Measurements from ENCODE around the gene SLC9C1.

The SLC9C1 gene

GRCh38 chr3:112307557-112307956 is 13.5 kb upstream of the SLC9C1 start:
- no peaks in the 10 kb centered on the region for H3K27me3 ChIP-seq (ENCODE audit: control insufficient read depth, insufficient read depth, low read length, poor library complexity, severe bottlenecking)
- H3K9me3 ChIP-seq (ENCODE audit: control insufficient read depth, low read length): no peaks in the 10 kb centered on the region
- H3K4me3 ChIP-seq (ENCODE audit: insufficient read depth, low read depth, low read length): no peak overlapping the region
- H3K27ac ChIP-seq (ENCODE audit: insufficient read depth, low read depth, low read length, poor library complexity, severe bottlenecking): no peak overlapping the region
- no peaks in the 10 kb centered on the region for H3K36me3 ChIP-seq (ENCODE audit: control insufficient read depth, insufficient read depth, low read length)
- WGBS, 2 experiments: 99 to 100% methylated on average over 2 to 3 of the region's 4 CpGs
- H3K4me1 ChIP-seq (ENCODE audit: control insufficient read depth, insufficient read depth, low read length): peaks cover 23% of the 10 kb centered on the region

GRCh38 chr3:112306825-112307224 is 12.8 kb upstream of the SLC9C1 start:
- no peaks in the 10 kb centered on the region for H3K9me3 ChIP-seq (ENCODE audit: control insufficient read depth, low read length)
- H3K27ac ChIP-seq (ENCODE audit: insufficient read depth, low read depth, low read length, poor library complexity, severe bottlenecking): no peak overlapping the region
- H3K4me1 ChIP-seq (ENCODE audit: control insufficient read depth, insufficient read depth, low read length): peaks cover 27% of the 10 kb centered on the region
- no peaks in the 10 kb centered on the region for H3K27me3 ChIP-seq (ENCODE audit: control insufficient read depth, insufficient read depth, low read length, poor library complexity, severe bottlenecking)
- no peak overlapping the region for H3K4me3 ChIP-seq (ENCODE audit: insufficient read depth, low read depth, low read length)
- WGBS, 2 experiments: 90% methylated on average over 8 to 9 of the region's 9 CpGs
- no peaks in the 10 kb centered on the region for H3K36me3 ChIP-seq (ENCODE audit: control insufficient read depth, insufficient read depth, low read length)

GRCh38 chr3:112304611-112305010 is 10.6 kb upstream of the SLC9C1 start:
- no peak overlapping the region for H3K27ac ChIP-seq (ENCODE audit: insufficient read depth, low read depth, low read length, poor library complexity, severe bottlenecking)
- H3K4me1 ChIP-seq (ENCODE audit: control insufficient read depth, insufficient read depth, low read length): peaks cover 27% of the 10 kb centered on the region
- H3K9me3 ChIP-seq (ENCODE audit: control insufficient read depth, low read length): no peaks in the 10 kb centered on the region
- no peaks in the 10 kb centered on the region for H3K27me3 ChIP-seq (ENCODE audit: control insufficient read depth, insufficient read depth, low read length, poor library complexity, severe bottlenecking)
- no peaks in the 10 kb centered on the region for H3K36me3 ChIP-seq (ENCODE audit: control insufficient read depth, insufficient read depth, low read length)
- 69 to 72% methylated on average over 2 of the region's 2 CpGs for WGBS, 2 experiments
- no peak overlapping the region for H3K4me3 ChIP-seq (ENCODE audit: insufficient read depth, low read depth, low read length)

- Histone ChIP-seq H3K27ac (ENCODE audit: insufficient read depth, low read depth, low read length, poor library complexity, severe bottlenecking) (peak overlapping the region; percentile 97), H3K4me1 (ENCODE audit: control insufficient read depth, insufficient read depth, low read length) (peaks cover 27% of the 10 kb centered on the region), H3K4me3 (ENCODE audit: insufficient read depth, low read depth, low read length) (peak overlapping the region; percentile 16), H3K9me3 (ENCODE audit: control insufficient read depth, low read length) (no peaks in the 10 kb centered on the region), H3K36me3 (ENCODE audit: control insufficient read depth, insufficient read depth, low read length) (no peaks in the 10 kb centered on the region), H3K27me3 (ENCODE audit: control insufficient read depth, insufficient read depth, low read length, poor library complexity, severe bottlenecking) (no peaks in the 10 kb centered on the region)
- 30 to 32% methylated on average over 11 of the region's 11 CpGs for WGBS, 2 experiments
Observed at GRCh38 chr3:112303764-112304325, 9.8 kb upstream of the SLC9C1 start.

GRCh38 chr3:112302881-112303763 is 9.1 kb upstream of the SLC9C1 start:
- Histone ChIP-seq H3K27ac (ENCODE audit: insufficient read depth, low read depth, low read length, poor library complexity, severe bottlenecking) (peak overlapping the region; percentile 97), H3K9me3 (ENCODE audit: control insufficient read depth, low read length) (no peaks in the 10 kb centered on the region), H3K27me3 (ENCODE audit: control insufficient read depth, insufficient read depth, low read length, poor library complexity, severe bottlenecking) (no peaks in the 10 kb centered on the region), H3K36me3 (ENCODE audit: control insufficient read depth, insufficient read depth, low read length) (no peaks in the 10 kb centered on the region), H3K4me1 (ENCODE audit: control insufficient read depth, insufficient read depth, low read length) (peaks cover 27% of the 10 kb centered on the region), H3K4me3 (ENCODE audit: insufficient read depth, low read depth, low read length) (peak overlapping the region; percentile 16)
- 7 to 9% methylated on average over 12 of the region's 12 CpGs for WGBS, 2 experiments

- Histone ChIP-seq H3K4me3 (ENCODE audit: insufficient read depth, low read depth, low read length) (peak overlapping the region; percentile 5), H3K4me1 (ENCODE audit: control insufficient read depth, insufficient read depth, low read length) (peaks cover 27% of the 10 kb centered on the region), H3K27me3 (ENCODE audit: control insufficient read depth, insufficient read depth, low read length, poor library complexity, severe bottlenecking) (no peaks in the 10 kb centered on the region), H3K27ac (ENCODE audit: insufficient read depth, low read depth, low read length, poor library complexity, severe bottlenecking) (peak overlapping the region; percentile 97), H3K36me3 (ENCODE audit: control insufficient read depth, insufficient read depth, low read length) (no peaks in the 10 kb centered on the region), H3K9me3 (ENCODE audit: control insufficient read depth, low read length) (no peaks in the 10 kb centered on the region)
- 57 to 66% methylated on average over 11 of the region's 11 CpGs for WGBS, 2 experiments
Observed at GRCh38 chr3:112302150-112302830, 8.3 kb upstream of the SLC9C1 start.

- no peak overlapping the region for H3K4me3 ChIP-seq (ENCODE audit: insufficient read depth, low read depth, low read length)
- H3K27me3 ChIP-seq (ENCODE audit: control insufficient read depth, insufficient read depth, low read length, poor library complexity, severe bottlenecking): no peaks in the 10 kb centered on the region
- no peak overlapping the region for H3K27ac ChIP-seq (ENCODE audit: insufficient read depth, low read depth, low read length, poor library complexity, severe bottlenecking)
- peaks cover 9% of the 10 kb centered on the region for H3K4me1 ChIP-seq (ENCODE audit: control insufficient read depth, insufficient read depth, low read length)
- no peaks in the 10 kb centered on the region for H3K36me3 ChIP-seq (ENCODE audit: control insufficient read depth, insufficient read depth, low read length)
- H3K9me3 ChIP-seq (ENCODE audit: control insufficient read depth, low read length): no peaks in the 10 kb centered on the region
Observed at GRCh38 chr3:112298781-112299180, 4.8 kb upstream of the SLC9C1 start.

GRCh38 chr3:112297714-112298113 is 3.7 kb upstream of the SLC9C1 start:
- H3K27ac ChIP-seq (ENCODE audit: insufficient read depth, low read depth, low read length, poor library complexity, severe bottlenecking): no peak overlapping the region
- H3K9me3 ChIP-seq (ENCODE audit: control insufficient read depth, low read length): no peaks in the 10 kb centered on the region
- no peaks in the 10 kb centered on the region for H3K36me3 ChIP-seq (ENCODE audit: control insufficient read depth, insufficient read depth, low read length)
- no peak overlapping the region for H3K4me3 ChIP-seq (ENCODE audit: insufficient read depth, low read depth, low read length)
- H3K4me1 ChIP-seq (ENCODE audit: control insufficient read depth, insufficient read depth, low read length): peaks cover 11% of the 10 kb centered on the region
- no peaks in the 10 kb centered on the region for H3K27me3 ChIP-seq (ENCODE audit: control insufficient read depth, insufficient read depth, low read length, poor library complexity, severe bottlenecking)

GRCh38 chr3:112289011-112289410 is 5.0 kb downstream of the SLC9C1 start:
- no peak overlapping the region for H3K27ac ChIP-seq (ENCODE audit: insufficient read depth, low read depth, low read length, poor library complexity, severe bottlenecking)
- no peak overlapping the region for H3K4me3 ChIP-seq (ENCODE audit: insufficient read depth, low read depth, low read length)
- 92% methylated on average over 4 of the region's 4 CpGs for WGBS, 2 experiments
- no peaks in the 10 kb centered on the region for H3K27me3 ChIP-seq (ENCODE audit: control insufficient read depth, insufficient read depth, low read length, poor library complexity, severe bottlenecking)
- H3K9me3 ChIP-seq (ENCODE audit: control insufficient read depth, low read length): no peaks in the 10 kb centered on the region
- peaks cover 5% of the 10 kb centered on the region for H3K4me1 ChIP-seq (ENCODE audit: control insufficient read depth, insufficient read depth, low read length)
- H3K36me3 ChIP-seq (ENCODE audit: control insufficient read depth, insufficient read depth, low read length): no peaks in the 10 kb centered on the region

GRCh38 chr3:112280266-112280665 is 13.8 kb downstream of the SLC9C1 start:
- H3K4me3 ChIP-seq (ENCODE audit: insufficient read depth, low read depth, low read length): no peak overlapping the region
- H3K4me1 ChIP-seq (ENCODE audit: control insufficient read depth, insufficient read depth, low read length): no peaks in the 10 kb centered on the region
- H3K27ac ChIP-seq (ENCODE audit: insufficient read depth, low read depth, low read length, poor library complexity, severe bottlenecking): no peak overlapping the region
- no peaks in the 10 kb centered on the region for H3K36me3 ChIP-seq (ENCODE audit: control insufficient read depth, insufficient read depth, low read length)
- no peaks in the 10 kb centered on the region for H3K27me3 ChIP-seq (ENCODE audit: control insufficient read depth, insufficient read depth, low read length, poor library complexity, severe bottlenecking)
- 83 to 100% methylated on average over 1 of the region's 1 CpG for WGBS, 2 experiments
- no peaks in the 10 kb centered on the region for H3K9me3 ChIP-seq (ENCODE audit: control insufficient read depth, low read length)
